ENCODE measurements around the gene PDE3B.

PDE3B gene

GRCh38 chr11:14641801-14642200 is 1.8 kb upstream of the PDE3B start (continued):
- TF ChIP-seq TSHZ2 (CRISPR knock-in tag; IDR thresholded peaks at IDR 0.05) (no peak), CREB5 (CRISPR knock-in tag; IDR thresholded peaks at IDR 0.05; ENCODE audit: low read depth) (no peak)

- TF ChIP-seq TSHZ2 (CRISPR knock-in tag; IDR thresholded peaks at IDR 0.05) (no peak), ZNF565 (CRISPR knock-in tag; conservative IDR thresholded peaks at IDR 0.05; ENCODE audit: low read depth) (no peak), CREB5 (CRISPR knock-in tag; IDR thresholded peaks at IDR 0.05; ENCODE audit: low read depth) (no peak)
- ATAC-seq: no peak
Observed at GRCh38 chr11:14642453-14642852, 1.2 kb upstream of the PDE3B start.

GRCh38 chr11:14642873-14643696 is 519 bp upstream of the PDE3B start:
- ATAC-seq: no peak
- TF ChIP-seq OSR1 (CRISPR knock-in tag; IDR thresholded peaks at IDR 0.05) (no peak), ESRRG (CRISPR knock-in tag; IDR thresholded peaks at IDR 0.05) (no peak), SNAI2 (CRISPR knock-in tag; IDR thresholded peaks at IDR 0.05) (peak; percentile 66; the same call in 1 of the 2 replicates), CREB5 (CRISPR knock-in tag; IDR thresholded peaks at IDR 0.05; ENCODE audit: low read depth) (no peak)

- TF ChIP-seq OSR1 (CRISPR knock-in tag; IDR thresholded peaks at IDR 0.05): no peak
- no peak for TF ChIP-seq PPARA (CRISPR knock-in tag; IDR thresholded peaks at IDR 0.05; ENCODE audit: borderline replicate concordance)
- TF ChIP-seq BACH2 (CRISPR knock-in tag; IDR thresholded peaks at IDR 0.05; ENCODE audit: borderline replicate concordance): no peak
- no peak for TF ChIP-seq ESRRG (CRISPR knock-in tag; IDR thresholded peaks at IDR 0.05)
- no peak for TF ChIP-seq ZC3H10 (CRISPR knock-in tag; IDR thresholded peaks at IDR 0.05)
- no peak for TF ChIP-seq TSHZ2 (CRISPR knock-in tag; IDR thresholded peaks at IDR 0.05)
- no peak for TF ChIP-seq CSDC2 (CRISPR knock-in tag; IDR thresholded peaks at IDR 0.05)
- no peak for TF ChIP-seq ZNF70 (CRISPR knock-in tag; IDR thresholded peaks at IDR 0.05)
- no peak for TF ChIP-seq ZNF565 (CRISPR knock-in tag; conservative IDR thresholded peaks at IDR 0.05; ENCODE audit: low read depth)
- no peak for TF ChIP-seq RARB (CRISPR knock-in tag; IDR thresholded peaks at IDR 0.05)
- TF ChIP-seq POU6F1 (CRISPR knock-in tag; IDR thresholded peaks at IDR 0.05; ENCODE audit: borderline replicate concordance, low read depth): no peak
- no peak for TF ChIP-seq GLIS3 (CRISPR knock-in tag; IDR thresholded peaks at IDR 0.05)
- TF ChIP-seq SNAI2 (CRISPR knock-in tag; IDR thresholded peaks at IDR 0.05): no peak
- TF ChIP-seq CREB5 (CRISPR knock-in tag; IDR thresholded peaks at IDR 0.05; ENCODE audit: low read depth): no peak
- no peak for TF ChIP-seq ZFP3 (CRISPR knock-in tag; IDR thresholded peaks at IDR 0.05)
- peak; percentile 83 for ATAC-seq
Observed at GRCh38 chr11:14644226-14645014, 816 bp downstream of the PDE3B start.

All from SK-N-SH treated with all-trans-retinoic acid at 6 μM for 48 hours (cell line).